Sigmoid colon (tissue), 7 donors: ENCODE data around the gene PODNL1. TPM values are rescaled to one million over a fixed set of nuclear protein-coding genes. Genes with fewer than 3 reads are reported as not detected.
"Not testable (repeated sequence)": the region's sequence is repeated elsewhere in the genome, so short reads cannot be mapped to it uniquely, and the experiment has no call there.

ENCODE experiments used
- DNase-seq: peaks from one replicate; pipeline ENCODE4 v3.0.0-alpha.2; 2019
- H3K27ac ChIP-seq, 4 donors: fragments of 200-600 bp; sonication (generic); one replicate each; pipeline ENCODE4 v1.5.1; 2016 to 2019; ENCODE audit warnings: mild to moderate bottlenecking in 1 of 4
- H3K27me3 ChIP-seq, 3 donors: fragments of 200-600 bp; sonication (generic); one replicate each; pipeline ENCODE4 v1.5.1; 2019; ENCODE audit warnings: mild to moderate bottlenecking in 1 of 3
- H3K36me3 ChIP-seq, 4 donors: fragments of 200-600 bp; sonication (generic); one replicate each; pipeline ENCODE4 v1.5.1; 2016 to 2019
- H3K4me1 ChIP-seq, 4 donors: fragments of 200-600 bp; sonication (generic); one replicate each; pipeline ENCODE4 v1.5.1; 2017 to 2019
- H3K4me3 ChIP-seq, 4 donors: fragments of 200-600 bp; sonication (generic); one replicate each; pipeline ENCODE4 v1.5.1; 2017 to 2019; ENCODE audit warnings: mild to moderate bottlenecking in 2 of 4, moderate library complexity in 1 of 4
- H3K9me3 ChIP-seq, 4 donors: fragments of 200-600 bp in 3 of 4; sonication (generic) in 3 of 4; one replicate each; pipeline versions ENCODE4 v1.5.1 to v1.6.1; 2013 to 2019
- EP300 ChIP-seq, 4 donors: sonication (generic); formaldehyde crosslinking; IDR thresholded peaks; one replicate each; pipeline ENCODE4 v1.6.1; 2017; ENCODE audit warnings: antibody characterized with exemption in 4 of 4
- POLR2A ChIP-seq, 2 donors: fragments of 450-650 bp; IDR thresholded peaks; one replicate each; pipeline ENCODE4 v1.6.1; 2016; ENCODE audit warnings: antibody characterized with exemption in 2 of 2, mild to moderate bottlenecking in 2 of 2, moderate library complexity in 2 of 2
- POLR2AphosphoS5 ChIP-seq, 4 donors: sonication (generic); formaldehyde crosslinking; IDR thresholded peaks; one replicate each; pipeline ENCODE4 v1.6.1; 2017; ENCODE audit warnings: antibody characterized with exemption in 4 of 4
- WGBS, 2 donors: extraction: QIAGEN DNeasy Blood & Tissue Kit; methylation state at CpG; one replicate each; pipeline ENCODE4 v1.1.7; 2013; 5-methylcytosine and 5-hydroxymethylcytosine counted together
- intact Hi-C: fragments of 100-400 bp; cut with DNase I; formaldehyde crosslinking; loops from one replicate; pipeline ENCODE4 v1.15.1; 2023
- polyA plus RNA-seq, 3 donors: library from polyadenylated mRNA; stranded (reverse); fragments of 200-250 nt; gene quantifications; one replicate each; pipeline ENCODE4 v1.2.3, GENCODE V29; 2013
- total RNA-seq, 4 donors: library from RNA; depleted of rRNA; stranded (reverse); fragments of >200 nt; gene quantifications; one replicate each; pipeline ENCODE4 v1.1.0, GENCODE V29; 2016
- TF ChIP-seq, protein P1 (sequence below), 4 experiments: fragments of 450-650 bp in 3 of 4; fragments of 200-600 bp in 1 of 4; IDR thresholded peaks; one replicate each; pipeline ENCODE4 v1.5.1; 2016 to 2019; ENCODE audit warnings: antibody characterized with exemption in 4 of 4, mild to moderate bottlenecking in 3 of 4, moderate library complexity in 2 of 4
- donor health status: healthy with polysubstance abuse.
- donor health status: Bipolar disorder and iron deficiency.
- donor health status: healthy.

Gene PODNL1
- total and polyA plus RNA-seq, 7 donors, result 2.5 to 5.4 (median 2.9) TPM; not detected in 4

DNA sequence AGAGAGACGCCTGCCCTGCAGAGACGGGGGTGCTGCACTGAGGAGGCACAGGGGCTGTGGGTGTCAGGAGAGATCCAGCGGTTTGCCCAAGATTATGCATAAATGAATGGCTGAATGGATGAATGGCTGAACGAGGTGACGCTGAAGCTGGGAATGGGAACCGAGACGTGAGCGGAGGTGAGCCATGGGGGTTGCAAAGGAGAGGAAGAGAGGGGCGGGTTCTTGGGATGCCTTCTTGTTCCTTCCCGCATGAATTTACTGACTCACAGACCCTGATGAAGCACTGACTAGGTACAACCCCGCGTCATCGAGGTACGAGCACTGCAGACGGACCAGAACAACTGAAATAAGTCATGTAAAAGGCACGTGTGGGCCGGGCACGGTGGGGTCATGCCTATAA is 30.8 kb upstream of the PODNL1 start:
- Histone ChIP-seq H3K27ac (no peak overlapping the region), H3K36me3 (peaks cover 15 to 88% (median 29%) of the 10 kb centered on the region in 4 donors), H3K27me3 (no peaks in the 10 kb centered on the region), H3K4me1 (no peaks in the 10 kb centered on the region), H3K9me3 (no peaks in the 10 kb centered on the region), H3K4me3 (no peak overlapping the region)
- 93 to 95% methylated on average over 18 of the region's 18 CpGs for WGBS, 2 donors
- intact Hi-C loops, result no loop called here
- no peak for TF ChIP-seq POLR2A (IDR thresholded peaks at IDR 0.05)
- TF ChIP-seq EP300 (IDR thresholded peaks at IDR 0.05), result no peak
- TF ChIP-seq, protein P1, sequence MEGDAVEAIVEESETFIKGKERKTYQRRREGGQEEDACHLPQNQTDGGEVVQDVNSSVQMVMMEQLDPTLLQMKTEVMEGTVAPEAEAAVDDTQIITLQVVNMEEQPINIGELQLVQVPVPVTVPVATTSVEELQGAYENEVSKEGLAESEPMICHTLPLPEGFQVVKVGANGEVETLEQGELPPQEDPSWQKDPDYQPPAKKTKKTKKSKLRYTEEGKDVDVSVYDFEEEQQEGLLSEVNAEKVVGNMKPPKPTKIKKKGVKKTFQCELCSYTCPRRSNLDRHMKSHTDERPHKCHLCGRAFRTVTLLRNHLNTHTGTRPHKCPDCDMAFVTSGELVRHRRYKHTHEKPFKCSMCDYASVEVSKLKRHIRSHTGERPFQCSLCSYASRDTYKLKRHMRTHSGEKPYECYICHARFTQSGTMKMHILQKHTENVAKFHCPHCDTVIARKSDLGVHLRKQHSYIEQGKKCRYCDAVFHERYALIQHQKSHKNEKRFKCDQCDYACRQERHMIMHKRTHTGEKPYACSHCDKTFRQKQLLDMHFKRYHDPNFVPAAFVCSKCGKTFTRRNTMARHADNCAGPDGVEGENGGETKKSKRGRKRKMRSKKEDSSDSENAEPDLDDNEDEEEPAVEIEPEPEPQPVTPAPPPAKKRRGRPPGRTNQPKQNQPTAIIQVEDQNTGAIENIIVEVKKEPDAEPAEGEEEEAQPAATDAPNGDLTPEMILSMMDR (IDR thresholded peaks at IDR 0.05), result no peak
- TF ChIP-seq POLR2AphosphoS5 (IDR thresholded peaks at IDR 0.05), result no peak
- no peak for DNase-seq

DNA sequence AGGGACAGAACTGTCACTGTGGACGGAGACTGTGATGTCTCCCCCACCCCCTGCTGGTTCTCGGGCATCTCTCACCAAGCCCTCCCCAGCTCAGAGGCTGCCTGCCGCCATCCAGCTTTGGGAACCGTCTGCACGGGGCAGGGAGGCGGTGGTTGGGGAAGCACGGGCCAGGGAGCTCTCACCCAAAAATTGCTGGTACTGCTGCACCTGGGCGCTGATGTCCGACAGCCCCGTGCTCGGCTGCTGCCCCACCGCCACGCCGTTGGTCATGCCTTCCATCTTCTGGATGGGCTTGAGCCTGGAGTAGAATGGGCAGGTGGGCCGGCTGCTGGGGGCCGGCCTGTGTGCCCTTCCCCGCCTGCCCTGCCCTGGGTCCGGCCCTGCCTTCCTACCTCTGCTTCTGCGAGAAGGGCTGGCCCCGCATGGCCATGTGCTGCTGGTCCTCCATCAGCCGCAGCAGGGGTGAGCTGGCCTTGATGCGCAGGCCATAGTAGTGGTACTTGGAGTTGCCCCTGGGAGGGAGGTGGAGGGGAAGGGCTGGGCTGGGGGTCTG is 30.2 kb upstream of the PODNL1 start:
- intact Hi-C loops, result no loop called here

DNA sequence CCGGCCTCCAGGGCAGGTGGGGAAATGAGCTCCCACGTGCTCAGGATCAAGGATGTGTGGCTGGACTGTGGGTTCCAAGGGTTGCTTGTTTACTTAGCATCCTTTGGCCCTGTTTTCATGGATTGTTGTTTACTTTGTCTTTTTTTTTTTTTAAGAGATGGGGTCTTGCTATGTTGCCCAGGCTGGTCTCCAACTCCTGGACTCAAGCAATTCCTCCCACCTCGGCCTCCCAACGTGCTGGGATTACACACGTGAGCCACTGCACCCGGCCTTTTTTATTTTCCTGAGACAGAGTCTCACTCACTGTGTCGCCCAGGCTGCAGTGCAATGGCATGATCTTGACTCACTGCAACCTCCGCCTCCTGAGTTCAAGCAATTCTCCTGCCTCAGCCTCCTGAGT is 29.0 kb upstream of the PODNL1 start:
- peaks cover 0 to 15% (median 14%) of the 10 kb centered on the region in 4 donors for H3K4me1 ChIP-seq
- peaks cover 12 to 79% (median 21%) of the 10 kb centered on the region in 4 donors for H3K36me3 ChIP-seq
- H3K9me3 ChIP-seq, intact Hi-C loops, H3K27ac ChIP-seq, H3K4me3 ChIP-seq, DNase-seq, H3K27me3 ChIP-seq: not testable (repeated sequence)
- WGBS, 2 donors, result 93 to 95% methylated on average over 8 of the region's 8 CpGs

More for the DNA sequence above, 30.2 kb upstream of the PODNL1 start:
- Histone ChIP-seq H3K9me3 (no peaks in the 10 kb centered on the region), H3K4me3 (no peak overlapping the region), H3K27ac (no peak overlapping the region), H3K27me3 (no peaks in the 10 kb centered on the region), H3K36me3 (peaks cover 15 to 91% (median 29%) of the 10 kb centered on the region in 4 donors), H3K4me1 (peaks cover 0 to 3% (median 1%) of the 10 kb centered on the region in 4 donors)
- no peak for DNase-seq
- TF ChIP-seq, protein P1 (IDR thresholded peaks at IDR 0.05), result no peak
- no peak for TF ChIP-seq EP300 (IDR thresholded peaks at IDR 0.05)
- 95 to 96% methylated on average over 22 of the region's 22 CpGs for WGBS, 2 donors

DNA sequence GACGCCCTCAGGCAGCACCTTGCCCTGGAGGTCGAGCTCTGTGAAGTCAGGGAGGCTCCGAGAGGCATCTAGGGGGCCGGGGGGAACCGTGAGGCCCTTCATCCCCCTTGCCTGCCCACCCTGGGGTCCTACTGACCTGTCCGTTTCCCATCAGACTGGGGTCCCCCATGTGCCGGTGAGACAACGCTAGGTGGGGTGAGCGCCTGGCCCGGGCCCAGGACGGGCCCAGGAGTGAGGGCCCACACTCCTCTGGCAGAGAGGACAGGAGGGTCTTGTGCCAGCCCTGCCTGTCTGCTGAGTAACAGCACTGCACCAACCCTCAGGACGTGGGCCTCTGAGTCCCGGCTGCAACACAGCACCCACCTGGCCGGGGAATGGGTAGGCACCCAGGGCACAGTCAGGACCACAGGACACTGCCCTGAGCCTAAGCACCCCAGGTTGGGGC is 28.5 kb upstream of the PODNL1 start:
- TF ChIP-seq EP300 (IDR thresholded peaks at IDR 0.05) (no peak), POLR2AphosphoS5 (IDR thresholded peaks at IDR 0.05) (no peak), POLR2A (IDR thresholded peaks at IDR 0.05) (no peak)
- TF ChIP-seq, protein P1 (IDR thresholded peaks at IDR 0.05), result no peak
- intact Hi-C loops, result no loop called here
- Histone ChIP-seq H3K9me3 (no peaks in the 10 kb centered on the region), H3K27me3 (no peaks in the 10 kb centered on the region), H3K4me1 (peaks cover 0 to 18% (median 17%) of the 10 kb centered on the region in 4 donors), H3K27ac (no peak overlapping the region), H3K36me3 (peaks cover 12 to 74% (median 21%) of the 10 kb centered on the region in 4 donors), H3K4me3 (no peak overlapping the region)
- DNase-seq, result no peak
- WGBS, 2 donors, result 94 to 96% methylated on average over 14 of the region's 14 CpGs

DNA sequence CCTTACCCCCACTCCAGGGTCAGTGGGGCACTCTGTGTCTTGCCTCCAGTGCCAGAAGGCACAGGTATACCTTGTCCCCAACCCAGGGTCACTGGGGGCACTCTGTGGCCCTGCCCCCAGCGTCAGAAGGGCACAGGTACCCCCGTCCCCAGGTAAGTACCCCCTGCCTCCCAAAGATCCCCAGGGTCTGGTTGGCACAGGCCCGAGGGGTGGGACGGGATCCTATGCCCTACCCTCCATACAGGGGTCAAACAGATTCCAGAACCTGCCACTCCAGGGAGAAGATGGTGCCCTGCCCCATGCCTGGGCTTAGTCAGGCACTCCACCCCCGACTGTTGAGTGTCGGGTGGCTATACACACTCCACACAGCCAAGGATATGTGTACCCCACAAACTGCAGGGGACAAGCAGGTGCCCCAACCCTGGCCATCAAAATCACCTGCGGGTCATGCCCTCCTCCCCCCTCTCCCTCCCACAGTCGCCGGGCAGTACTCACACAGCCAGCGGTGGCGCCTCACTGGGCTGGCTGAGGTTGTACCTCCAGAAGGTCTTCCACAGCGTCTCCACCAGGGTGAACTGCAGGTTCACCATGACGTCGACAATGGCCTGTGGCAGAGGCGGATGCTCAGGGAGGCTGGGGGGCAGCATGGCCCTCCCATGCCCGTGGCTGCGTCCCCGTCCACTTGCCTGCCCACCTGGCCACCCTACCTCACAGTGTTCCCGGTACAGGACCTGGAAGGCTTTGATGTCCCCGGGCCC is 27.9 kb upstream of the PODNL1 start:
- WGBS, 2 donors, result 94 to 95% methylated on average over 20 of the region's 20 CpGs

More for the DNA sequence above, 27.9 kb upstream of the PODNL1 start:
- no peak for DNase-seq
- intact Hi-C loops, result no loop called here
- Histone ChIP-seq H3K36me3 (peaks cover 15 to 72% (median 18%) of the 10 kb centered on the region in 4 donors), H3K9me3 (no peaks in the 10 kb centered on the region), H3K27me3 (no peaks in the 10 kb centered on the region), H3K27ac (no peak overlapping the region), H3K4me3 (no peak overlapping the region), H3K4me1 (peaks cover 0 to 18% (median 17%) of the 10 kb centered on the region in 4 donors)
- TF ChIP-seq, protein P1 (IDR thresholded peaks at IDR 0.05), result no peak
- TF ChIP-seq EP300 (IDR thresholded peaks at IDR 0.05), result no peak
- no peak for TF ChIP-seq POLR2AphosphoS5 (IDR thresholded peaks at IDR 0.05)
